Measurements from ENCODE around the gene RC3H1.
"Not testable (repeated sequence)": the region's sequence is repeated elsewhere in the genome, so short reads cannot be mapped to it uniquely, and the experiment has no call there.

RC3H1 gene

DNA sequence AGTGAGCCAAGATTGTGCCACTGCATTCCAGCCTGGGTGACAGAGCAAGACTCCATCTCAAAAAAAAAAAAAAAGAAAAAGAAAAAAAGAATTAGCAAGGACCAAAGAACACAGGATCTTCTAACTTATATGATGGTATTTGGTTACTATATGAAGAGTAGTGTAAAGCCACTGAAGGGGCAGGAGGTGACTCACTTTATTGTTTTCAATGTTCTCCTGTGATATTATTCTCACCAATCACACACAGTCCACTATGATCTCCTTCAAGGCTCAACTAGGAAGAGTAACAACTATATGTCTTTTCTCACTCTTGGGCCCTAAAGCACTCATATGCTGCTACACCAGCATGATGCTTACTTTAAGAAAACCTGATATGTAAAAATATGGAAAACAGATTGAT is 26.7 kb downstream of the RC3H1 start:
- TF ChIP-seq, protein P1, sequence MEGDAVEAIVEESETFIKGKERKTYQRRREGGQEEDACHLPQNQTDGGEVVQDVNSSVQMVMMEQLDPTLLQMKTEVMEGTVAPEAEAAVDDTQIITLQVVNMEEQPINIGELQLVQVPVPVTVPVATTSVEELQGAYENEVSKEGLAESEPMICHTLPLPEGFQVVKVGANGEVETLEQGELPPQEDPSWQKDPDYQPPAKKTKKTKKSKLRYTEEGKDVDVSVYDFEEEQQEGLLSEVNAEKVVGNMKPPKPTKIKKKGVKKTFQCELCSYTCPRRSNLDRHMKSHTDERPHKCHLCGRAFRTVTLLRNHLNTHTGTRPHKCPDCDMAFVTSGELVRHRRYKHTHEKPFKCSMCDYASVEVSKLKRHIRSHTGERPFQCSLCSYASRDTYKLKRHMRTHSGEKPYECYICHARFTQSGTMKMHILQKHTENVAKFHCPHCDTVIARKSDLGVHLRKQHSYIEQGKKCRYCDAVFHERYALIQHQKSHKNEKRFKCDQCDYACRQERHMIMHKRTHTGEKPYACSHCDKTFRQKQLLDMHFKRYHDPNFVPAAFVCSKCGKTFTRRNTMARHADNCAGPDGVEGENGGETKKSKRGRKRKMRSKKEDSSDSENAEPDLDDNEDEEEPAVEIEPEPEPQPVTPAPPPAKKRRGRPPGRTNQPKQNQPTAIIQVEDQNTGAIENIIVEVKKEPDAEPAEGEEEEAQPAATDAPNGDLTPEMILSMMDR (IDR thresholded peaks at IDR 0.05; ENCODE audit: extremely low read depth, missing control alignments) = no peak

DNA sequence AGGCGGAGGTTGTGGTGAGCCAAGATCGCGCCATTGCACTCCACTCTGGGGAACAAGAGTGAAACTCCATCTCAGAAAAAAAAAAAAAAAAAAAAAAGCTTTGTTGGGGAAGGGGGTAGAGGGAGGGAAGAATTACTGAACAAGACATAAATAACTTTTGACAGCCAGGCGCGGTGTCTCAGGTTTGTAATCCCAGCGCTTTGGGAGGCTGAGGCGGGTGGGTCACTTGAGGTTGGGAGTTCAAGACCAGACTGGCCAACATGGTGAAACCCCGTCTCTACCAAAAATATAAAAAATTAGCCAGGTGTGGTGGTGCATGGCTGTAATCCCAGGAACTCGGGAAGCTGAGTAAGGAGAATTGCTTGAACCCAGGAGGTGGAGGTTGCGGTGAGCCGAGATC is 28.2 kb downstream of the RC3H1 start:
- DNase-seq (ENCODE audit: low spot score) = not testable (repeated sequence)

More for the DNA sequence above, 26.7 kb downstream of the RC3H1 start:
- DNase-seq (ENCODE audit: low spot score) = no peak

DNA sequence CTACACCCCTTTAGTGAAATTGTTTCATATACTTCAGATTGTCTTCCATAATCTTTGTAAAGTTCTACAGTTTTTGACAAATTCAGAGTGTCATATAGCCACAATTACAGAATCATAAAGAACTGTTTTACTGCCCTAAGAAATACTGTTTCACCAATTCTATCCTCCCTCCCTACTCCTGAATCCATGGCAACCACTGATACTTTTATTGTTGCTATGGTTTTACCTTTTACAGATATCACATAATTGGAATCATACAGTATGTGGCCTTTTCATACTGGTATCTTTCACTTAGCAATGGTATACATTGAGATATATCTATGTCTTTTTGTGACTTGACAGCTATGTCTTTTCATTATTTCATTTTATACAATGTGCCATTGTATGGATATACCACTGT is 34.1 kb downstream of the RC3H1 start:
- TF ChIP-seq, protein P1 (IDR thresholded peaks at IDR 0.05; ENCODE audit: extremely low read depth, missing control alignments) = no peak
- no peak for DNase-seq (ENCODE audit: low spot score)

DNA sequence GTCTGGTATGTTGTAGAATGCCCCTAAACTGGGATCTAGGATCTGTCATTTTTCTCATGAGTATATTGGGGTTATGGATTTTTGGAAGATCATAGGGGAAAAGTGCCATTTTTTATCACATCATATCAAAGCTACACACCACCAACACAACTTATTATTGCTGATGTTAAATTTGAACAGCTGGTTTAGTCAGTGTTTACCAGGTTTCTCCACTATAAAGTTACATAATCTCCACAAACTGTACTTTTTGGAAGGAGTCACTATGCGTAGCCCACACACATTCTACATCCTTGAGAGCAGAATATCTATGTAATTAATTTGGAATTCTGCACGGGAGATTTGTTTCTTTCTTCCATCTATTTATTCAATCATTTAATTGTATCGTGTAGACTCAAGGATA is 35.2 kb downstream of the RC3H1 start:
- TF ChIP-seq, protein P1 (IDR thresholded peaks at IDR 0.05; ENCODE audit: extremely low read depth, missing control alignments) = no peak
- no peak for DNase-seq (ENCODE audit: low spot score)

DNA sequence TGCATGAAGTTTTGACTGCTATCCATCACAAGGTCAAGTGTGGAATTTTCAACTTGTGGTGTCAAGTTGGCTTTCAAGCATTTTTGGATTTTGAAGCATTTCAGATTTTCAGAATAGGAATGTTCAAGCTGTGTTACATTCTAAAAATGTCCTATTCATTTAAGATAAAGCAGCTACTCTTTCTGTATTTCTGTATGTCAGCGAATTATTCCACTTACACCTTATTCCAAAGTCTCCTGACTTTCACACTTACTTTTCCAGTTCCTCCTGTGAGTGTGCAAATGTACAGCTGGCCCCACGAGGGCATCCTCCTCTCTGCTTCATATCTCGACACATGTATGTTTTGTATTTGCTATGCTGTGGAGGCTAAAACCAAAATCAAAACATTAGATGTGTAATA is 51.9 kb downstream of the RC3H1 start:
- TF ChIP-seq, protein P1 (IDR thresholded peaks at IDR 0.05; ENCODE audit: extremely low read depth, missing control alignments) = no peak
- DNase-seq (ENCODE audit: low spot score) = no peak

DNA sequence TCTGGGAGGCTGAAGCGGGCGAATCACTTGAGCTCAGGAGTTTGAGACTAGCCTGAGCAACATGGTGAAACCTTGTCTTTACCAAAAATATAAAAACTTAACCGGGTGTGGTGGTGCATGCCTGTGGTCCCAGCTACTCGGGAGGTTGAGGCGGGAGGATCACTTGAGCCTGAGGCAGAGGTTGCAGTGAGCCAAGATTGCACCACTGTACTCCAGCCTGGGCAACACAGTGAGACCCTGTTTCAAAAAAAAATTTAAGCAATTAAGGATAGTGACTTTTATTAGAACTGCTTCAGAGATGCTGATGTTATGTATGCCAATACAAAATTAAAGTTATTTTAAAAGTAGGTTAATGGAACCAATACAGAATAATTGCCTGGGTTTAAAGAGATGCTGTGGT is 56.3 kb downstream of the RC3H1 start:
- not testable (repeated sequence) for DNase-seq (ENCODE audit: low spot score)

DNA sequence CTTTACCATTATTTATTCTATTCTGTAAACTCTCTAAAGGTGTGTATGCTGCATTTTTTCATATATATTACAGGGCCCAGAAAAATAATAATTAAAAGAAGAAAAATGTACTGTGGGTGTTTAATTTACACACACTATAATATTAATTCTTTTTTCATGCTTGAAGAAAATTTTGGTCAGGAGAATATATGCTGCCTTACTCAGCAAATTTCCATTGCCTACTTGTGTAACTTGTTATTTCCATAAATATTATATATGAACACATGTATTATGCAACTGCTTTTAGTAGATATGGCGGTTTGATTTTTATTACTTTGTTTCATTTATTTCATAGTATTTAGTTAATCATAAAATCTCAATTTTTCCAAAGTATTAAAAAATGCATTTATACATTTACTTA is 58.7 kb downstream of the RC3H1 start:
- TF ChIP-seq, protein P1 (IDR thresholded peaks at IDR 0.05; ENCODE audit: extremely low read depth, missing control alignments) = no peak
- DNase-seq (ENCODE audit: low spot score) = no peak

DNA sequence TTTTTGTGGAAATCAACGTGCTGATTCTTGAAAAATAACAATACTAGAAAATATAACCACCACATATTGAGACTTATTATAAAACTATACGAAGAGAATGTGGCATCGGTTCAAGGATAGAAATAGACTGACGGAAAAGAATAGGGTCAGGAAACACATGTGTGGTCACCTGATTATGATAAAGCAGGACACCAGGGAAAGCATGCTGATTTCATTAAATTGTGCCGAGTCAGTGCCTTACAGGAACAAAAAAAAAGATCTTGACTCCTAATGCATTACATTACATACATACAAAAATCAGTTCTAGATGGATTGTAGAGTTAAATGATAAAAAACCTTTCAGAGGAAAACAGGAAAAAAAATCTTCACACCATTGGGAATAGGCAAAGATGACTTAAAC is 61.5 kb downstream of the RC3H1 start:
- TF ChIP-seq, protein P1 (IDR thresholded peaks at IDR 0.05; ENCODE audit: extremely low read depth, missing control alignments) = no peak

DNA sequence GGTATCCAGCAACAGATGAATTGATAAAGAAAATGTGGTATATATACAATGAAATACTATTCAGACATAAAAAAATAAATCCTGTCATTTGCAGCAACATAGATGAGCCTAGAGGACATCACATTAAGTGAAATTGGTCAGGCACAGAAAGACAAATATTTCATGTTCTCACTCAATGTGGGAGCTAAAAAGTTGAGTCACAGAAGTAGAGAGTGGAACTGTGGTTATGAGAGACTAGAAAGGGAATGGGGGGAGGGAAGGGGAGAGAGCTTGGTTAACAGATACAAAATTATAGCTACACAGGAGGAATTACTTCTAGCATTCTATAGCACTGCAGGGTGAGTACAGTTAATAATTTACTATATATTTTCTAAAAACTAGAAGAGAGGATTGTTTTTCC is 68.0 kb downstream of the RC3H1 start:
- DNase-seq (ENCODE audit: low spot score) = no peak
- TF ChIP-seq, protein P1 (IDR thresholded peaks at IDR 0.05; ENCODE audit: extremely low read depth, missing control alignments) = no peak

More for the DNA sequence above, 61.5 kb downstream of the RC3H1 start:
- no peak for DNase-seq (ENCODE audit: low spot score)
